ENCODE results near the gene ITPRIP. TPM values are rescaled to one million over a fixed set of nuclear protein-coding genes. Genes with fewer than 3 reads are reported as not detected.

ITPRIP gene
- total RNA-seq, 2 donors from 2014 or later: 9.1 to 11.0 TPM

GRCh38 chr10:104316321-104317099 is 21.8 kb downstream of the ITPRIP start:
- Histone ChIP-seq H3K9ac (ENCODE audit: extremely low read depth, low read length, poor library complexity, severe bottlenecking) (no peak overlapping the region), H3K36me3 (ENCODE audit: control insufficient read depth, insufficient read depth, low read length) (peaks cover 32% of the 10 kb centered on the region), H3K27ac (ENCODE audit: low read depth, low read length) (no peak overlapping the region), H3K4me1 (ENCODE audit: control insufficient read depth, insufficient read depth, low read length) (peaks cover 9% of the 10 kb centered on the region), H3K9me3 (ENCODE audit: control insufficient read depth, low read length) (no peaks in the 10 kb centered on the region), H3K4me3 (ENCODE audit: low read length) (no peak overlapping the region), H3K27me3 (ENCODE audit: control insufficient read depth, insufficient read depth, low read length, poor library complexity, severe bottlenecking) (no peaks in the 10 kb centered on the region)
- Mint-ChIP-seq H3K27me3 (ENCODE audit: insufficient read depth) (no peaks in the 10 kb centered on the region), H3K4me3 (no peak overlapping the region), H3K9me3 (no peaks in the 10 kb centered on the region), H3K4me1 (peaks cover 24% of the 10 kb centered on the region), H3K36me3 (ENCODE audit: low read depth) (peaks cover 27% of the 10 kb centered on the region), H3K27ac (no peak overlapping the region)
- TF ChIP-seq, protein P1, sequence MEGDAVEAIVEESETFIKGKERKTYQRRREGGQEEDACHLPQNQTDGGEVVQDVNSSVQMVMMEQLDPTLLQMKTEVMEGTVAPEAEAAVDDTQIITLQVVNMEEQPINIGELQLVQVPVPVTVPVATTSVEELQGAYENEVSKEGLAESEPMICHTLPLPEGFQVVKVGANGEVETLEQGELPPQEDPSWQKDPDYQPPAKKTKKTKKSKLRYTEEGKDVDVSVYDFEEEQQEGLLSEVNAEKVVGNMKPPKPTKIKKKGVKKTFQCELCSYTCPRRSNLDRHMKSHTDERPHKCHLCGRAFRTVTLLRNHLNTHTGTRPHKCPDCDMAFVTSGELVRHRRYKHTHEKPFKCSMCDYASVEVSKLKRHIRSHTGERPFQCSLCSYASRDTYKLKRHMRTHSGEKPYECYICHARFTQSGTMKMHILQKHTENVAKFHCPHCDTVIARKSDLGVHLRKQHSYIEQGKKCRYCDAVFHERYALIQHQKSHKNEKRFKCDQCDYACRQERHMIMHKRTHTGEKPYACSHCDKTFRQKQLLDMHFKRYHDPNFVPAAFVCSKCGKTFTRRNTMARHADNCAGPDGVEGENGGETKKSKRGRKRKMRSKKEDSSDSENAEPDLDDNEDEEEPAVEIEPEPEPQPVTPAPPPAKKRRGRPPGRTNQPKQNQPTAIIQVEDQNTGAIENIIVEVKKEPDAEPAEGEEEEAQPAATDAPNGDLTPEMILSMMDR (conservative IDR thresholded peaks at IDR 0.05): no peak
- WGBS, 2 experiments (ENCODE audit: insufficient coverage in 1 of 2, insufficient read length in 1 of 2): 91 to 93% methylated on average over 7 to 9 of the region's 9 CpGs
- no peak for DNase-seq

DNA sequence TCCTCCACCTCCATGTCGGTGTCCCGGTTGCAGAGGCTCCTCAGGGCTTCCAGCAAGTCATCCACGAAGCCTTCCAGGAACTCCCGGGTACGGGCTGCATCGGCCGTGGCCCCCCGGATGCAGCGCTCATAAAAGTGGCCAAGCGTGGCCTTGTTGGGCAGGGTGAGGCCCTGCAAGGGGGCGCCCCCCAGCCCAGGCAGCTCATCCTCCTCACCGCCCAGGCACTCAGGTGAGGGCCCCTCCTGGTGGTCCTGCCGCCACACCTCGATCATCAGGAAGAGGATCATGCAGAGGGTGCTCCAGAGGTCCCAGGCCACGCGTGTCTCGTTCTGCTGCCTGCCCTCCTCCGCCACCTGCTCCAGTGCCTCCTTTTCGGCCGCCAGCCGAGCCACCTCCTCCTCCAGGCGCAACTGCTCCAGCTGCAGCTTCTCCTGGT is 22.8 kb downstream of the ITPRIP start:
- 96 to 97% methylated on average over 16 to 22 of the region's 22 CpGs for WGBS, 2 experiments (ENCODE audit: insufficient coverage in 1 of 2, insufficient read length in 1 of 2)
- H3K4me3 Mint-ChIP-seq: no peak overlapping the region
- no peak overlapping the region for H3K27ac Mint-ChIP-seq
- no peaks in the 10 kb centered on the region for H3K9me3 ChIP-seq (ENCODE audit: control insufficient read depth, low read length)
- no peak overlapping the region for H3K4me3 ChIP-seq (ENCODE audit: low read length)
- peaks cover 27% of the 10 kb centered on the region for H3K36me3 Mint-ChIP-seq (ENCODE audit: low read depth)
- H3K27me3 ChIP-seq (ENCODE audit: control insufficient read depth, insufficient read depth, low read length, poor library complexity, severe bottlenecking): no peaks in the 10 kb centered on the region
- H3K4me1 Mint-ChIP-seq: peaks cover 24% of the 10 kb centered on the region
- no peak overlapping the region for H3K9ac ChIP-seq (ENCODE audit: extremely low read depth, low read length, poor library complexity, severe bottlenecking)
- no peaks in the 10 kb centered on the region for H3K9me3 Mint-ChIP-seq
- no peaks in the 10 kb centered on the region for H3K27me3 Mint-ChIP-seq (ENCODE audit: insufficient read depth)
- peaks cover 42% of the 10 kb centered on the region for H3K36me3 ChIP-seq (ENCODE audit: control insufficient read depth, insufficient read depth, low read length)
- peaks cover 9% of the 10 kb centered on the region for H3K4me1 ChIP-seq (ENCODE audit: control insufficient read depth, insufficient read depth, low read length)
- TF ChIP-seq, protein P1 (conservative IDR thresholded peaks at IDR 0.05): no peak
- DNase-seq: no peak
- H3K27ac ChIP-seq (ENCODE audit: low read depth, low read length): no peak overlapping the region

DNA sequence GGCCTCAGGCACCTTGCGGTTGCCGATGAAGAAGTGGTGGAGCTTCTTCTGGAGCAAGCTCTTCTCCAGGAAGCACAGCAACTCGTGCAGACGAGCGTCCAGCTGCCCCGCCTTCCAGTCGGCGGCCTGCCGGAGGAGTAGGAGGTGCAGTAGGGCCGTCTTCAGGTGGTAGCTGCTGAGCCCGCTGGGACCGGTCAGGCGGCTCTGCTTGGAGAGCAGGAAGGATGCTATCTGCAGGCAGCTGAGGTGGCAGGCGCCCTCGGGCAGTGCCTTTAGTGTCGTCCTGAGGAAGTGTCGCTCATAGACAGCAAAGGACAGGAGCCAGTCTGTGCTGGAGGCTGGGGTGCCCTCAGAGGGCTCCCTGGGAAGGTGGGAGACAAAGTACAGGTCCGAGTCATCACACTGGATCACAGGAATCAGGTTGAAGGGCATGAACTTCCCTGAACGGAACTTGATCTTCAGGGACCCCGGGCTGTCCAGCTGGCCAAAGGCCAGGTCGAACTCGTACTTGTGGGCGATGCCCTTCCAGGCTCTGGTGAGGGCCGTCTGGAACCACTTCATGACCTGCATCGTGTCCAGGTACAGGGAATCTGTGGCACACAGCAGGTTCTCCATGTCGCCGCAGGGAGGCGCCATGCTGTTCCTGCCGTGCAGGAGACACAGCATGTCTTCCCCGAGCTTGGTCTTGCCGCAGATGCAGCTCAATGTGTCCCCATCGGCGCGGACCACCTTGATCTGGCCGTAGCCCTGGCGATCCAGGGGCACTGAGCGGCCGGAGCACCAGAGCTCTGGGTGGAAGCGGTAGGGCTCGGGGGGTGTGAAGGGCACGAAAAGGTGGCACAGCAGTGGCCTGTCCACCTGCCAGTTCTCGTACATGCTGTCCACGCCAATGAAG is 23.4 kb downstream of the ITPRIP start:
- WGBS, 2 experiments (ENCODE audit: insufficient coverage in 1 of 2, insufficient read length in 1 of 2): 95 to 98% methylated on average over 30 to 43 of the region's 43 CpGs
- peaks cover 9% of the 10 kb centered on the region for H3K4me1 ChIP-seq (ENCODE audit: control insufficient read depth, insufficient read depth, low read length)
- Mint-ChIP-seq H3K27me3 (ENCODE audit: insufficient read depth) (no peaks in the 10 kb centered on the region), H3K9me3 (no peaks in the 10 kb centered on the region), H3K27ac (no peak overlapping the region), H3K36me3 (ENCODE audit: low read depth) (peaks cover 27% of the 10 kb centered on the region), H3K4me3 (no peak overlapping the region), H3K4me1 (peaks cover 24% of the 10 kb centered on the region)
- no peak for DNase-seq
- H3K27me3 ChIP-seq (ENCODE audit: control insufficient read depth, insufficient read depth, low read length, poor library complexity, severe bottlenecking): no peaks in the 10 kb centered on the region
- no peak overlapping the region for H3K9ac ChIP-seq (ENCODE audit: extremely low read depth, low read length, poor library complexity, severe bottlenecking)
- H3K27ac ChIP-seq (ENCODE audit: low read depth, low read length): no peak overlapping the region
- no peaks in the 10 kb centered on the region for H3K9me3 ChIP-seq (ENCODE audit: control insufficient read depth, low read length)
- H3K4me3 ChIP-seq (ENCODE audit: low read length): no peak overlapping the region
- TF ChIP-seq, protein P1 (conservative IDR thresholded peaks at IDR 0.05): peak; percentile 47
- peaks cover 46% of the 10 kb centered on the region for H3K36me3 ChIP-seq (ENCODE audit: control insufficient read depth, insufficient read depth, low read length)
